CD4-positive, alpha-beta memory T cell (primary cell): ENCODE results near the gene RBM46. TPM values are rescaled to one million over a fixed set of nuclear protein-coding genes. Genes with fewer than 3 reads are reported as not detected.
"Not testable (repeated sequence)": the region's sequence is repeated elsewhere in the genome, so short reads cannot be mapped to it uniquely, and the experiment has no call there.

Experiments
- CTCF ChIA-PET: fragments of 350-600 bp; sonication (Branson Sonifier 250); formaldehyde crosslinking; loops from one replicate; lab custom pipeline; 2021; ENCODE audit warnings: inconsistent platforms; ENCODE audit not compliant: partially characterized antibody; lab: Charles Lee
- POLR2A ChIA-PET: fragments of 350-600 bp; sonication (Branson Sonifier 250); formaldehyde crosslinking; loops from one replicate; lab custom pipeline; 2021; ENCODE audit not compliant: partially characterized antibody; lab: Charles Lee
- DNase-seq, 5 donors: peaks; one replicate each; pipeline versions ENCODE4 v3.0.0 to v3.0.0-alpha.2; 2020 to 2022; ENCODE audit warnings: mixed read lengths in 1 of 5
- H3K27ac ChIP-seq: one replicate; pipeline ENCODE4 v1.7.0; 2013; ENCODE audit warnings: low read depth, low read length
- H3K27me3 ChIP-seq: 2 replicates; pipeline ENCODE4 v1.7.0; 2013; ENCODE audit warnings: mild to moderate bottlenecking, low read length, moderate library complexity; ENCODE audit not compliant: insufficient read depth
- H3K36me3 ChIP-seq: 2 replicates; pipeline ENCODE4 v1.7.0; 2013; ENCODE audit warnings: mild to moderate bottlenecking, low read length, moderate library complexity; ENCODE audit not compliant: insufficient read depth
- H3K4me1 ChIP-seq: 2 replicates; pipeline ENCODE4 v1.7.0; 2013; ENCODE audit warnings: mild to moderate bottlenecking, low read length, moderate library complexity; ENCODE audit not compliant: insufficient read depth
- H3K4me3 ChIP-seq, 2 donors: one replicate each; pipeline ENCODE4 v1.7.0; 2013; ENCODE audit warnings: low read length in 2 of 2, mild to moderate bottlenecking in 1 of 2
- H3K9me3 ChIP-seq, 2 donors: one replicate each; pipeline ENCODE4 v1.7.0; 2013; ENCODE audit warnings: low read length in 2 of 2, control low read depth in 1 of 2; ENCODE audit not compliant: control insufficient read depth in 1 of 2
- H3K27ac Mint-ChIP-seq, 7 donors: one replicate each; pipeline ENCODE4 v1.8.0; 2020 to 2021; ENCODE audit warnings: mixed read lengths in 7 of 7, mild to moderate bottlenecking in 6 of 7, inconsistent platforms in 3 of 7, moderate library complexity in 3 of 7
- H3K27me3 Mint-ChIP-seq, 2 donors: one replicate each; pipeline ENCODE4 v1.8.0; 2020 to 2021; ENCODE audit warnings: mixed read lengths in 2 of 2
- H3K36me3 Mint-ChIP-seq, 2 donors: one replicate each; pipeline ENCODE4 v1.8.0; 2020 to 2021; ENCODE audit warnings: mixed read lengths in 2 of 2, inconsistent platforms in 1 of 2, mild to moderate bottlenecking in 1 of 2
- H3K4me1 Mint-ChIP-seq, 4 donors: one replicate each; pipeline ENCODE4 v1.8.0; 2020 to 2021; ENCODE audit warnings: mixed read lengths in 4 of 4, mild to moderate bottlenecking in 1 of 4
- H3K4me3 Mint-ChIP-seq, 8 donors: one replicate each; pipeline ENCODE4 v1.8.0; 2020 to 2021; ENCODE audit warnings: mixed read lengths in 8 of 8, mild to moderate bottlenecking in 7 of 8, moderate library complexity in 6 of 8, inconsistent platforms in 3 of 8
- H3K9me3 Mint-ChIP-seq, 8 donors: one replicate each; pipeline ENCODE4 v1.8.0; 2020 to 2021; ENCODE audit warnings: mixed read lengths in 8 of 8, mild to moderate bottlenecking in 5 of 8, inconsistent platforms in 3 of 8, moderate library complexity in 1 of 8
- intact Hi-C: fragments of 100-400 bp; cut with micrococcal nuclease; formaldehyde crosslinking; loops from one replicate; pipeline ENCODE4 v1.15.1; 2023
- polyA plus RNA-seq, 2 donors: library from polyadenylated mRNA; unstranded; fragments of 300-500 nt; fragmentation: Illumina TruSeq; gene quantifications; one replicate each; pipeline ENCODE4 v1.2.3, GENCODE V29; 2021
- total RNA-seq, 2 experiments: library from RNA; stranded (reverse); gene quantifications; one replicate each; pipeline ENCODE4 v1.2.3, GENCODE V29; 2021

RBM46 gene
- total and polyA plus RNA-seq, 4 experiments from 2014 or later, result not detected

DNA sequence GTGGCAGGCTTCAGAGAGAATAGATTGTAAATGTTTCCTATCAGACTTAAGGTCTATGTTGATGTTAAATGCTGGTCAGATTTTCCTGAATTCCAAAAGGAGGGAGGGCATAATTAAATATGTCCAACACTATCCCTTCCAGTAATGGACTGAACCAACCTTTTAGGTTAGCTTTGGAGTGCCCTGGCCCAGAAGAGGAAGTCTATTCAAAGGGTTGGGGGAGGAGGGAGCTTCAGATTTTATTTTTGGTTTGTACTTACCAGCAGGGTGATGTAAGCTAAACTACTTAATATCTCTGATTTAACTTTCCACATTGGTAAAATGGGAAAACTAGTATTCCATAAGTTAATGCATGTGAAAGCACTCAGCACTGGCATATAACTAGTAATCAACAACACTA, 91.1 kb downstream of the RBM46 start:
- H3K9me3 Mint-ChIP-seq, result peaks cover 7 to 42% (median 23%) of the 10 kb centered on the region in 8 donors
- no peaks in the 10 kb centered on the region for H3K9me3 ChIP-seq
- no peak overlapping the region for H3K4me3 Mint-ChIP-seq
- no peak overlapping the region for H3K27ac Mint-ChIP-seq
- H3K36me3 ChIP-seq, result no peaks in the 10 kb centered on the region
- no peak overlapping the region for H3K4me3 ChIP-seq
- no peaks in the 10 kb centered on the region for H3K27me3 ChIP-seq
- H3K4me1 Mint-ChIP-seq, result no peaks in the 10 kb centered on the region
- H3K27ac ChIP-seq, result no peak overlapping the region
- POLR2A ChIA-PET, result no interaction called here
- DNase-seq, result no peak
- H3K36me3 Mint-ChIP-seq, result no peaks in the 10 kb centered on the region
- no peaks in the 10 kb centered on the region for H3K27me3 Mint-ChIP-seq
- no peaks in the 10 kb centered on the region for H3K4me1 ChIP-seq
- intact Hi-C loops, result no loop called here
- CTCF ChIA-PET, result no interaction called here

DNA sequence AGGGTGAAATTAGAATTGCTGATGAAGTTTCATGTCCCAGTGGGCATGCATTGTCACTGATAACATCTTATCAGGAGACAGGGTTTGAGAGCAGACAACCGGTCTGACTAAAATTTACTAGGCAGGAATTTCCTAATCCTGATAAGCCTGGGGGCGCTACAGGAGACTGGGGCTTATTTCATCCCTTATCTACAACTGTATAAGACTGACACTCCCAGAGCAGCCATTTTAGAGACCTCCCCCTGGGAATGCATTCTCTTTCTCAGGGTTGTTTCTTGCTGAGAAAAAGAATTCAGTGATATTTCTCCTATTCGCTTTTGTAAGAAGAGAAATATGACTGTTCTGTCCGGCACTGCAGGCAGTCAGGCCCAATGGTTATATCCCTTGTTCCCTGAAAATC, 93.0 kb downstream of the RBM46 start:
- H3K9me3 Mint-ChIP-seq, result peaks cover 8 to 42% (median 23%) of the 10 kb centered on the region in 8 donors
- CTCF ChIA-PET, H3K36me3 ChIP-seq, H3K4me3 ChIP-seq, H3K27ac Mint-ChIP-seq, POLR2A ChIA-PET, H3K4me1 ChIP-seq, H3K9me3 ChIP-seq, H3K27me3 Mint-ChIP-seq, H3K36me3 Mint-ChIP-seq, H3K27me3 ChIP-seq, DNase-seq, H3K4me1 Mint-ChIP-seq, intact Hi-C loops, H3K27ac ChIP-seq, H3K4me3 Mint-ChIP-seq: not testable (repeated sequence)

DNA sequence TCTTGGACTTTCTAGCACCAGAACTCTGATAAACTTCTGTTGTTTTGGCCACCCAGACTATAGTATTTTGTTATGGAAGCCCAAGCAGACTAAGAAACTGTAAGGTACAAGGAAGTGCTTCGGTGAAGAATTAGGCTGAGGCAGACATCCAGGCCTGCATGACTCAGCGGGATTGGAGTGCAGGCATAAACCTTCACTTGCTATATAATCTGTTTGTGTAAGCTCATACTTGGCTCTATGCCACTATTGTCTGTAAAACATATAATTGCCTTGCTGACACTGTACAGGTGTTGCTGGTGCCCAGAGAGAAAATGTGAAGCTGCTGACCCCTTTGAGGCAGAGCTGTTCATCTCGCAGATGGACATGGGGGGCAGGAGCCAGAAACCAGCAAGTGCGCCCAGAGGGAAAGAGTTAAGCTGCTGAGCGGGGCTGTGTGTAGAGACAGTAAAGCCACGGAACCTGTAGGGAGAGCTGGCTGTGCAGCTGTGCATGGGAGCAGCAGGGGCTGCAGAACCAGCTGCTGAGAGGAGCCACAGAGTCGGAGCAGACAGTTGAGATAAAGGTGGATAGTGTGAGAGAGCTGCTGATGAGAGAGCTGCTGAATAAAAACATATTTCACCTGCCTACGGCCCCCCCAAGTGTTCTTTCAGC, 96.2 kb downstream of the RBM46 start:
- Histone ChIP-seq H3K36me3 (no peaks in the 10 kb centered on the region), H3K9me3 (no peaks in the 10 kb centered on the region), H3K27ac (no peak overlapping the region), H3K27me3 (no peaks in the 10 kb centered on the region), H3K4me1 (no peaks in the 10 kb centered on the region), H3K4me3 (no peak overlapping the region)
- Mint-ChIP-seq H3K9me3 (peaks cover 8 to 37% (median 20%) of the 10 kb centered on the region in 8 donors), H3K27ac (no peak overlapping the region), H3K36me3 (no peaks in the 10 kb centered on the region), H3K4me3 (no peak overlapping the region), H3K27me3 (no peaks in the 10 kb centered on the region), H3K4me1 (no peaks in the 10 kb centered on the region)
- CTCF ChIA-PET, result no interaction called here
- DNase-seq, result no peak
- intact Hi-C loops, result no loop called here
- POLR2A ChIA-PET, result no interaction called here

Other genes with a start within 250 kb of the RBM46 start
- 10 to 100 TPM; 77.5 to 81.8 TPM for gene PLRG1, start 230.9 kb upstream of the RBM46 start, total RNA-seq
- 10 to 100 TPM; 84.3 to 91.8 TPM for gene PLRG1, start 230.9 kb upstream of the RBM46 start, polyA plus RNA-seq
- not detected for gene FGB, start 218.3 kb upstream of the RBM46 start, total RNA-seq
- gene FGB, start 218.3 kb upstream of the RBM46 start, polyA plus RNA-seq, result not detected
- gene FGA, start 190.5 kb upstream of the RBM46 start, total RNA-seq, result not detected
- gene FGA, start 190.5 kb upstream of the RBM46 start, polyA plus RNA-seq, result not detected
- not detected for gene FGG, start 168.6 kb upstream of the RBM46 start, total RNA-seq
- gene FGG, start 168.6 kb upstream of the RBM46 start, polyA plus RNA-seq, result not detected
- not detected for gene LRAT, start 37.3 kb upstream of the RBM46 start, total RNA-seq
- not detected for gene LRAT, start 37.3 kb upstream of the RBM46 start, polyA plus RNA-seq